ENCODE measurements around the gene PCDHGA9.

GRCh38 chr5:141360685-141361084 lies 41.9 kb upstream of the PCDHGA9 start:
- no peak for TF ChIP-seq EZH2phosphoT487 (IDR thresholded peaks at IDR 0.05; ENCODE audit: insufficient read depth, low read depth)
- TF ChIP-seq EZH2 (IDR thresholded peaks at IDR 0.05; ENCODE audit: insufficient read depth, poor library complexity, severe bottlenecking) = no peak

Data from GM23248 (cell line).